GM21619 (cell line): ENCODE results near the gene SLC5A1.

Experiments
- ATAC-seq: cut with Tn5 transposase; IDR thresholded peaks from one replicate; pipeline ENCODE4 v1.9.1; 2021; ENCODE audit not compliant: unreplicated experiment

The SLC5A1 gene

GRCh38 chr22:32042924-32043323 is at the start of gene SLC5A1:
Gene SLC5A1, plus strand, starts transcription at chr22:32043261. Its CDS starts 21 bp downstream, at chr22:32043282.
- ATAC-seq = no peak

- ATAC-seq = no peak
Measured at GRCh38 chr22:31995046-31995445, 48.0 kb upstream of the SLC5A1 start.

- ATAC-seq = no peak
Measured at GRCh38 chr22:31995807-31996206, 47.3 kb upstream of the SLC5A1 start.

- ATAC-seq = no peak
Measured at GRCh38 chr22:31998784-31999385, 44.2 kb upstream of the SLC5A1 start.

- no peak for ATAC-seq
Measured at GRCh38 chr22:32000181-32000580, 42.9 kb upstream of the SLC5A1 start.

GRCh38 chr22:32005453-32005852 is 37.6 kb upstream of the SLC5A1 start:
- no peak for ATAC-seq

GRCh38 chr22:32013200-32013599 is 29.9 kb upstream of the SLC5A1 start:
- ATAC-seq = no peak

GRCh38 chr22:32016081-32016480 is 27.0 kb upstream of the SLC5A1 start:
- no peak for ATAC-seq

- no peak for ATAC-seq
Measured at GRCh38 chr22:32018056-32018455, 25.0 kb upstream of the SLC5A1 start.

GRCh38 chr22:32020117-32020516 is 22.9 kb upstream of the SLC5A1 start:
- ATAC-seq = no peak

GRCh38 chr22:32021716-32022115 is 21.3 kb upstream of the SLC5A1 start:
- ATAC-seq = no peak

- ATAC-seq = no peak
Measured at GRCh38 chr22:32023251-32023827, 19.7 kb upstream of the SLC5A1 start.

GRCh38 chr22:32024796-32025195 is 18.3 kb upstream of the SLC5A1 start:
- ATAC-seq = no peak

- no peak for ATAC-seq
Measured at GRCh38 chr22:32030518-32031247, 12.4 kb upstream of the SLC5A1 start.

GRCh38 chr22:32031466-32031865 is 11.6 kb upstream of the SLC5A1 start:
- ATAC-seq = no peak

- no peak for ATAC-seq
Measured at GRCh38 chr22:32034275-32034674, 8.8 kb upstream of the SLC5A1 start.

- ATAC-seq = no peak
Measured at GRCh38 chr22:32037236-32037635, 5.8 kb upstream of the SLC5A1 start.

- ATAC-seq = no peak
Measured at GRCh38 chr22:32040324-32040904, 2.6 kb upstream of the SLC5A1 start.

- ATAC-seq = no peak
Measured at GRCh38 chr22:32043391-32043790, 330 bp downstream of the SLC5A1 start.

- no peak for ATAC-seq
Measured at GRCh38 chr22:32044477-32044876, 1.4 kb downstream of the SLC5A1 start.

- ATAC-seq = no peak
Measured at GRCh38 chr22:32044913-32045312, 1.9 kb downstream of the SLC5A1 start.

GRCh38 chr22:32048069-32048468 is 5.0 kb downstream of the SLC5A1 start:
- no peak for ATAC-seq
